ENCODE data around the gene MTMR2. TPM values are rescaled to one million over a fixed set of nuclear protein-coding genes. Genes with fewer than 3 reads are reported as not detected.

MTMR2 gene
- total and polyA plus RNA-seq, 10 of the 15 experiments (the other 5 are each of a cell fraction or from before 2014, with no cell fraction given), result 7.6 to 46.6 (median 22.5) TPM

- peak overlapping the region; percentile 97 for H3K9ac ChIP-seq (ENCODE audit: control insufficient read depth, insufficient read depth, low read length)
- intact Hi-C loops (cut with micrococcal nuclease; ENCODE audit: unreplicated experiment) (loop anchor here (5.0 to 10.0 kb wide), 4 partner anchors 130 to 770 kb away; partner anchors contain the start of genes CEP57 and MAML2), in situ Hi-C loops (cut with MboI) (no loop called here)
- FAIRE-seq (no peak), ATAC-seq (no peak), DNase-seq (ENCODE audit: low read depth, low spot score) (no peak)
- no peaks in the 10 kb centered on the region for H3K4me1 ChIP-seq (ENCODE audit: control insufficient read depth, insufficient read depth, low read length)
- H3K27me3 ChIP-seq (replicated peaks in 1 of 2; ENCODE audit: control insufficient read depth in 2 of 2, insufficient read depth in 2 of 2, low read length in 1 of 2), result no peaks in the 10 kb centered on the region
- no peak for TF ChIP-seq SREBF1 (IDR thresholded peaks at IDR 0.05; ENCODE audit: low read length)
- no peak for TF ChIP-seq TBL1XR1 (IDR thresholded peaks at IDR 0.05; ENCODE audit: low read depth, low read length)
- TF ChIP-seq, protein P1, sequence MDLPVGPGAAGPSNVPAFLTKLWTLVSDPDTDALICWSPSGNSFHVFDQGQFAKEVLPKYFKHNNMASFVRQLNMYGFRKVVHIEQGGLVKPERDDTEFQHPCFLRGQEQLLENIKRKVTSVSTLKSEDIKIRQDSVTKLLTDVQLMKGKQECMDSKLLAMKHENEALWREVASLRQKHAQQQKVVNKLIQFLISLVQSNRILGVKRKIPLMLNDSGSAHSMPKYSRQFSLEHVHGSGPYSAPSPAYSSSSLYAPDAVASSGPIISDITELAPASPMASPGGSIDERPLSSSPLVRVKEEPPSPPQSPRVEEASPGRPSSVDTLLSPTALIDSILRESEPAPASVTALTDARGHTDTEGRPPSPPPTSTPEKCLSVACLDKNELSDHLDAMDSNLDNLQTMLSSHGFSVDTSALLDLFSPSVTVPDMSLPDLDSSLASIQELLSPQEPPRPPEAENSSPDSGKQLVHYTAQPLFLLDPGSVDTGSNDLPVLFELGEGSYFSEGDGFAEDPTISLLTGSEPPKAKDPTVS (IDR thresholded peaks at IDR 0.05; ENCODE audit: low read depth, low read length), result no peak
- no peak for TF ChIP-seq ZSCAN29 (IDR thresholded peaks at IDR 0.05)
- peak overlapping the region; percentile 94 for H3K4me3 ChIP-seq
- peak overlapping the region; percentile 90 for H3K27ac ChIP-seq (ENCODE audit: control insufficient read depth, insufficient read depth)
- CTCF ChIA-PET, result interaction anchor here (1.1 to 2.5 kb wide), 2 partner anchors 74 to 471 kb away, joined by 3 to 9 read pairs; no protein-coding TSS in a partner anchor
- H2AFZ ChIP-seq (ENCODE audit: control insufficient read depth, low read depth, low read length), result peak overlapping the region; percentile 95
- WGBS (ENCODE audit: insufficient coverage, insufficient replicate concordance, low lambda C conversion rate, missing lambda C conversion rate), result 58% methylated on average over 9 of the region's 9 CpGs
- H3K79me2 ChIP-seq (ENCODE audit: control insufficient read depth, insufficient read depth, low read length), result peaks cover 22% of the 10 kb centered on the region
- RAD21 ChIA-PET (ENCODE audit: unreplicated experiment), result interaction anchor here (1.1 to 1.7 kb wide), 3 partner anchors 130 to 420 kb away, joined by 3 to 4 read pairs (median 4); partner anchors contain the start of gene MAML2
- H3K9me3 ChIP-seq (replicated peaks; ENCODE audit: control insufficient read depth, insufficient read depth, low read length), result no peaks in the 10 kb centered on the region
- H4K20me1 ChIP-seq (ENCODE audit: control insufficient read depth, insufficient read depth), result no peaks in the 10 kb centered on the region
- POLR2A ChIA-PET, result interaction anchor here (0.6 to 1.0 kb wide), 3 partner anchors 670 to 1041 kb away, joined by 3 to 4 read pairs (median 4); partner anchors contain the start of gene SESN3
- no peaks in the 10 kb centered on the region for H3K36me3 ChIP-seq (ENCODE audit: control insufficient read depth in 2 of 2, insufficient read depth in 2 of 2, low read length in 1 of 2)
- BruUV-seq (replicated peaks), result TSS peak; percentile 62
- peak overlapping the region; percentile 70 for H3K4me2 ChIP-seq (ENCODE audit: control insufficient read depth, insufficient read depth)
- SMC1A ChIA-PET (ENCODE audit: uncharacterized antibody, unreplicated experiment), result interaction anchor here (0.8 to 1.5 kb wide), 10 partner anchors 12 to 420 kb away, joined by 3 to 4 read pairs (median 3); partner anchors contain the start of gene MAML2
Measured at GRCh38 chr11:95922536-95923438, 1.1 kb downstream of the MTMR2 start.
